HG03159 (cell line): ENCODE results near the gene INSYN1.
"Not testable (repeated sequence)": the region's sequence is repeated elsewhere in the genome, so short reads cannot be mapped to it uniquely, and the experiment has no call there.

Experiments
- ATAC-seq: cut with Tn5 transposase; IDR thresholded peaks from one replicate; pipeline ENCODE4 v1.9.1; 2021; ENCODE audit warnings: mild to moderate bottlenecking, moderate library complexity; ENCODE audit not compliant: unreplicated experiment

Gene INSYN1, protein sequence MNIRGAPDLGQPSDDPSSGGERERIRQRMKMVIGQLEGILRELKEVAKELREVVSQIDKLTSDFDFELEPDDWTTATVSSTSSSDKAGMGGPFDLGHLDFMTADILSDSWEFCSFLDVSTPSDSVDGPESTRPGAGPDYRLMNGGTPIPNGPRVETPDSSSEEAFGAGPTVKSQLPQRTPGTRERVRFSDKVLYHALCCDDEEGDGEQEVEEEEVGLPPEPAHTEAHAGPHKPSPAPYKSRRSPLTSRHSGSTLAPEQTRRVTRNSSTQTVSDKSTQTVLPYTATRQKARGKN

DNA sequence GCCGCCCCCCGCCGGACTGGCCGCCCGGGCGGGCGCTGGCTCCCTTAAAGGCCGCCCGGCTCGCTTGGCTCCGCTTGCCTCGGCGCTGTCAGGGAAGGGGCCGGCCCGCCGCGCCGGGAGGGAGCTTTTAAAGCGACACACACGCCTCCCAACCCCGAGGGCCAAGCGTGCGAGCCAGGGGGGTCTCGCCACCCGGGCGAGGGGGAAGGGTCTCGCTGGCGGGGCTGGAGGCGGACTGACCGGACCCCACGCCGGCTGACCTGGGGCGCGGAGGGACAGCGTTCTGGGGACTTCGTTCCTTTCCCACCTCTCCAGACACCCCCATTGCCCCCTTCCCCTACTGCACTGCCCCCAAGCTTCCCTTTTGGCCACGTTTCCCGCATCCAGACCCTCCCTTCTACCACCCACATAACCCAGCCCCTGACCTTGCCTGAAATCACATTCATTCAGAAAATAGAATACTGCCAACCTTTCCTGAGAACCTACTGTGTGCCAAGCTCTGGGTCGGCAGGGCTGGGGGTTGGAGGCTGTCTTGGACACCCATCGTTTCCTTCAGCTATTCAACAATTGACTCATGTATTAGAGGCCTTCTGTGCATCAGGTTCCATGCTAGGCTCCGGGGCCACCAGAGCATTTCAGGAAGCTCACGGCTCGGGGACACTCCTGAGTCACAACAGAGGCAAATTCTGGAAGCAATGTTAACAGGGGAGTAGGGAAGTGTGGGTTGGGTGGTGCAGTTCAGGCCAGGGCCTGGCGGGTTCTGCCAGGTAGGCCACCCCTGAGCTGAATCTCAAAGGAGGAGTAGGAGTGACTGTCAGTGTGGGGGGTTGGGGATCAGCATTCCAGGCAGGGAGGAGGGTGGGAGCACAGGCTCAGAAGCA lies at the start of gene INSYN1:
TSS of gene INSYN1 (minus strand) at position 102 of the 881 bp plus-strand sequence. CDS start 2,221 bp downstream, outside the sequence.
- ATAC-seq = no peak

DNA sequence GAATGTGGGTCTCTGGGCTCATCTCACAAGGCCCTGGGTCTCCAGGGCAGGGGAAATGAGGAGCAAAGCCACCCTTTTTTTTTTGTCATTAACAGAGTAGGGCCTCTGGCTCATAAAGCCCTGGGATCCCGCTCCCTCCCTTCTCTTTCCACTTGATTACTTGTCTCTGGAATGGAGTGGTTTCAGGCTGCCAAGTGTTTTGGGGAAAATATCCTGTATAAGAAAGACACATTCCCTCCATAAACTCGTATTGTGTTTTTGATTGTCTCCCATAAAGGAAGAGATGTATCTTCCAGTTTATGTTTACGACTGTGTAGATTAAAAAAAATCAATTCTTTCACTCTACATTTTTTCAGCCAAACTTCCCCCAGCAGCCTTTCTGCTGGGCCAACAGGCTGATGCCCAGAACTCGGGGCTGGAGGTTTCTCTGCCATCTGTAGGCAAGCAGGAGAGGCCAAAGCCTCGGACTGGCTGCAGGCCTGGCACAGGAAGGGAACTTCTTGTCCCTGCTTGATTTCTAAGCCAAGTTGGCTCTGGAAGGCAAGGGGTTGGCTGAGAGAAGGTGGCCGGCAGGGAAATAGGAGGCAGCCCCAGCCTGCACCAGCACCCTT lies 49.4 kb upstream of the INSYN1 start:
- no peak for ATAC-seq

DNA sequence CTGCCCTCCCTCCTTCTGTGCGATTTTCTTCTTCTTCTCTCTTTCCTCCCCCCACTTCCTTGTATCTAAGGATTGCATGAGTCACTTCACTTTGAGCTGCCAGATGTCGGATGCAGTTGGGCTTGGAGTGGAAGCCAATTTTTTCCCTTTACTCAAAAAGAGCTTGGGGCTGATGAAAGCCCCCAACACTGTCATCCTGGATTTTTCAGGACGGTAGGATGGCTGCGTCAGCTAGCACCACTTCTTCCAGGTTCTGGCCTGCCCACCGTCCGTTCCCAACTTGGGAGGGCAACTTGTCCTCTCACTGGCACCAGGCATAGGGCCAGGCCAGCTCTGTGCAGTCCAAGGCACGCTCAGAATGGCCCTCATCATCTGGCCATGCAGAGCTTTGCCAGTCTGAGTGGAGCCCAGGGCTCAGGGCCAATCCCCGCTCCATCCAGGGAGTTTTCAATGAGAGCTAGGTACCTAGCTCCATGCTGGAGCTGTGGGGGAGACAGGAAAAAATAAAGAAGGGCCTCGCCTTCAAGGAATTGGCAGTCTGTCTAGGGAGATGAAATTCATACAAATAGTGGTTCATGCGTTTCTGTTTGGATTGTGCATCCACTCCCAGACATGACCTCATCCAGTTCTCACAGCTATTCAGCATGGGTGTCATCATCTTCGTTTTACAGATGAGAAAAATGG lies 47.7 kb upstream of the INSYN1 start:
- ATAC-seq = no peak

DNA sequence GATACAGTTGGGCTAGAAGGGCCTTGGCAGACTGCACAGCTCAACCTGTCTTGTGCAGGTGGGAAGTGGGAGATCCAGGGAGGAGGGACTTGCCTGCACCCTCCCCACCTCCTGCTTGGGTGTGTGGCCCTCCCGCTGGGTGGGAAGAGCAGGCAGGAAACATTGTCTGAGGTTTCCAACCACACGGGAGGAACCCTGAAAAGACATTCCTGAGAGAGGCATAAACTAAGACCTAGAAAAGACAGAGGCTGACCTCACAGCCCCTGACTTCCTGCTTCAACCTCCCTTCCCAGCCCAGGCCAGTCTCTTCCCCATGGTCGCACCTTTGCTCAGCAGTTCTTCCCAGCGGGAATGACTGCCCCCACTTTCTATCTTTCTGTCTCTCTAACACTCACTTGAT lies 46.3 kb upstream of the INSYN1 start:
- no peak for ATAC-seq

DNA sequence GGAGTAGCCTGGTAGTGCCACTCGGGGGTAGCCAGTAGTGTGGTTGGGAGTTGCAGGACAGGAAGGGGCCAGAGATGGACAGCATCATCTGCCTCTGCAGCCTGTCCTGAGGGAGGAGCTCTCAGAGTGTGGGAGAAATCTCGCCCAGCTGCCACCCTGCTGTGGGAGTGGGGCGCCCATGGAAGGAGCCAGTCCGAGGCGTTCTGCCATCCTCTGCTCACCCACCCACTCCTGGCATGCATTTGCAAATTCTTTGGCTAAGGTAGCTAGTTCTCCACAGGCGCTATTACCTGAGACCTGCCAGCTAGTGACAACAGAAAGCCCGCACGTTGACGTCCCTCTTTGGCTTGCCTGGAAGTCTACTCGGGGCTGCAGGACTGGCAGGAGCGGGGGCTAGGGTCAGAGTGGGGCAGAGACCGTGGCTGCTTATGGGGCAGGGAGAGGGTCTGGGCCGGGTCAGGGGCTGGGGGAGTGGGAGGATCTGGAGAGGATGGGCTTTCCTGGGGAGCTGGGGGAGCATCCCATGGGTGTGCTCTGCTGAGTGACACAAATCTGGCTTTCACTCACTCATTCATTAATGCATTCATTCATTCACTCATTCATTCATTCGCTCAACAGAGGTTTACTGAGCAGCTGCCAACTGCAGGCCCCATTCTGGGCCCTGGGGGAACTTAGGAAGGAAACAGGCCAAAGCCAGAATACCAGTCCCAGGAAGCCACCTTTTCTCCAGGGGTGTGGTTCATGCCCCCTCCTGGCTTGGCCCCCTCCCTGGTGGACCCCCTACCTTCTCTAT lies 44.4 kb upstream of the INSYN1 start:
- ATAC-seq = no peak

DNA sequence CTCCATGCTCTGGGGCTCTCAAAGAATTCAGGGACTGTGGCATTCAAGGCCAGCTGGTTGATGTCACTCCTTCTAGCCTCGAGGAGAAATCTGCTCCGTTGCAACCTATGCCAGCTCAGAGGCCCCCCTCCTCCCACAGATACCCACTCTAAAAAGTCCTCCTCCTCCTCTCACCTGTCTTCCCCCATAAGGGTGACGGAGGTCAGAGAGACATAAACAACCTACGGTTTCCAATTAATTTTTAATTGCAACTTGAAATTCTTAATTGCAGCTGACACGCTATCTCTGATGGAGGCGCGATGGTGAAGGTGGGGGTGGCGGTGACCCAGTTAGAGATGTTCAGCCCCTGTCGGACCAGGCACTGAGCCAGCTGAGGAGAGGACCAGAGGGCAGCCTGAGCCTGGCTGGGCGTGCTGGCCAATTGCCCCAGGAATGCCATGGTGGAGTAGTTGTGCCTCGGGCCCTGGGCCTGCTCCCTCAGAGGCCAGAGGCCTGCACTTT lies 43.2 kb upstream of the INSYN1 start:
- ATAC-seq = no peak

DNA sequence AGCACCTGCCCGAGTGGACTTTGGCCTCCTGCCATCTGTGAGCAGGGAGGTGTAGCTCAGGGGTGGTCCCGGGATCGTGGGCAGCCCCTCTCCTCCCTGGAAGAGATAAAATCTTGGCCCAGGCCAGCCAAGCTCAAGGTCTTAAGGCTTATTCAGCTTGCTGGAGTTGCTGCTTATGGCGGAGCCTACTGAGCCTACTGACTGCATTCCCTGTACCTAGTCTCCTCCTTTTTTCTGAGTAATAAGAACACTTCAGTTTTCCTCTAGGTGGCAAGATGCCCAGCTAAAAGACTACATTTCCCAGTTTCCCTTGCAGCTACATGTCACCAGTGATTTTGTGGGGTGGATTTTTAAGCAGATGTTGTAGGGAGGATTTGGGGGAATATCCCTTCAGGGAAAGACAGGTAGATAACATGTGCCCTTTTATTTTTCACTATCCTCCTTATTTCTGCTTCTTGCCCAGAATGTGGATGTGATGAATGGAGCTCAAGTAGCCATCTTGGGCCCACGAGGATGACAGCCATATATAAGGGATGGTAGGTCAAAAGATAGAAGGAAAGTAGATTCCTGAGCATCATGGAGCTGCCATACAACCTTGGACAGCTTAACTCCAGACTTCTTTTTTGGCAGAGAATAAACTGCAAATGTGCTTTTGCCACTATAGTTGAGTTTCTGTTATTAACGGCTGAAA lies 41.4 kb upstream of the INSYN1 start:
- no peak for ATAC-seq

DNA sequence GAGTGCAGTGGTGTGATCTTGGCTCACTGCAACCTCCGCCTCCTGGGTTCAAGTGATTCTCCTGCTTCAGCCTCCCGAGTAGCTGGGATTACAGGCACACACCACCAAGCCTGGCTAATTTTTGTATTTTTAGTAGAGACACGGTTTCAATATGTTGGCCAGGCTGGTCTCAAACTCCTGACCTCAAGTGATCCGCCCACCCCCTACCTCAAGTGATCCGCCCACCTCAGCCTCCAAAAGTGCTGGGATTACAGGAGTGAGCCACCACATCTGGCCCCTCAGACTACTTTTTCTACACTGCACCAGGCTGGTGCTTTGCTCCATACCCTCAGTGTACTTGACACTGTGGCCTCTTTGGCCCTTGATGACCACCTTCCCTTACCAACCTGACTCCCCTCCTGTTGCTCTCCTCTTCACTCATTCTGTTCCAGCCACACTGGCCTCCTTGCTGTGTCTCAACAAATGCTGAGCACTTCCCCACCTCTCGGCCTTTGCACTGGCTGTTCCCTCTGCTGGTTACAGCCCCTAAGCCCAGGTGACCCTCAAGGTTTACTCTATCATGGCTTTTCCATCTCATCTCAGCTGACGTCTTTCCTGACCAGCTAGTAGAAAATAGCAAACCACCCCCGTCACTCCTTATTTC lies 39.9 kb upstream of the INSYN1 start:
- not testable (repeated sequence) for ATAC-seq

DNA sequence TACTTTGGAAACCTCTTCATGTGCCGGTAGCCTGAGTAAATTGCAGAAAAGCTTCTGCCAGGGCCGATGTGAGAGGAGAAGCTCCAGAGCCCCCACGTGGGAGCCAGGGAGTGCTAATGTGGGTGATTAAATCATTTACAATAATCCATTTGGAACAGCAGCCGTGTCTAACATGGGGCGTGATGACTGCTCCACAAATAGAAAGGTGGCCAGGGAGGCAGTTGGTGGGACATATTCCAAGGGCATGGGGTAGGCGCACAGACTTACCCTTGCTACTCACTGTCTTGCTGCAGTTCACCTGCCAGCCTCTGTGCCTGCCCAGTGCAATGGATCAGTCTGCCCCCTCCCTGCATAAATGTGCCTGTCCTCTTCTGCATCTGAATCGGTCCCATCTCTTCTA lies 39.3 kb upstream of the INSYN1 start:
- ATAC-seq = no peak

DNA sequence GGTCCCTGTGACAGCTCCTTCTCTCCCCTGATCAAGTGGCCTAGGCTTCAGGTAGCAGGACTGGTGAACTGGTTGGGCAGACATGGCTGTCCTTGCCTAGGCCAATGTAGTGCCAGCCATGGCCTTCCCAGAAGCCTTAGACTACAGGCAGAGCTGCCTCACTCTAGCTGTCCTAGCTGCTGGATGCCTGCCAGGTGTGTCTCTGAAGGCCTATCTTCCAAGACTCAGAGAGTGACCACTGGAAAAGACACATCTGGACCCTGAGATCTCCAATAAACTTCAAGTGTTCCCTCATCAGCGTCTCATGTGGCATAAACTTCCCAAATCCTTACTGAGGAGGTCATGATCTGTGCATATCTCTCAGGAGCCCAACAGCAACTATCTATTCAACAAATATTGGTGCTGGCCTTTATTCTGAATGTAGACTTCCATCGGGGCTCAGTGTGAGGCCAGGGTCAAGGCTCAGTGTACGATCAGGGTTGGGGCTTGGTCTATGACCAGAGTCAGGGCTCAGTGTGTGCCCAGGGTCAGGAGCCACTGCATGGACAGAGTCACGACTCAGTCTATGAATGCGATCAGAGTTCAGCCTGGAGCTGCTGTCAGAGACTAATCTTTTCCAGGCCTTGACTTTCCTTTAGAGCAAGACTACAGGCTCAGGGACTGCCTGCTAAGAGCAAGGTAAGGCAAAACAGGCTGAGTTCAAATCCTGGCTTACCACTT lies 36.5 kb upstream of the INSYN1 start:
- ATAC-seq = no peak

DNA sequence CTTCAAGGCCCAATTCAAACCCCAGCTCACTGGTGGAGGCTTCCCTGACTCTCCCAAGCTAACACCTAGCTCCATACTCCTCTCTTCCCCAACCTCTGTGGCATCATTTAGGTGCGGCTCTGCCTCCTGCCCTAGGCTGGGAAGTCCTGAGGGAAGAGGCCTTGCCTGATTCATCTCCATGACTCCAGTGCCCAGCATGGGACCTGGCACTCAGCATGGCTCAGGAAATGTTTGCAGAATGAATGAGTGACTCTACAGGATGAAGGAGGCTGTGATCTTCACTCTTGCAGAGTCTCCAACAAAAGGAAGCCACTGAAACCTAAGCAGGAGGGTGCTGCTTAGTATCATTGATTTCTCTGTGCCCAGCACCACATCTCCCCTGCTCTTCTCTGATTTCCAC lies 34.5 kb upstream of the INSYN1 start:
- no peak for ATAC-seq

DNA sequence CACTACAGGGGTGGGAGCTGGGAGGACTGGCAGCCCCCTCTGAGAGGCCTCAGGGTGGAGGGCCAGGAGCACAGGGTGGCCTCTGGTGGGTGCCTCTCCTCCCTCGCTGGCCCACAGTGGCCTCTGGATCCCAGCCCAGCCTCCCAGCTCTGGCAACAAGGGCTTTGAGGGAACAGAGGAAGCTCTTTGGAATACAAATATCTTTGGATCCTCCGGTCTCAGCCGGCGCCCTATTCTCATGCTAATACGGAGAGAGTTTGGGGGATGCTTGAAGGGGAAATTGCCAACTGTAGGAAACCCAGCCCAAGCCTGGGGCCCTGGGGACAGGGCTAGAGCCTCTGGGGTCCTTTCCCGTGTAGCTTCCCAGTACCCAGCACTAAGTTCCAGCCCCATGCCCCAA lies 33.4 kb upstream of the INSYN1 start:
- ATAC-seq = no peak

DNA sequence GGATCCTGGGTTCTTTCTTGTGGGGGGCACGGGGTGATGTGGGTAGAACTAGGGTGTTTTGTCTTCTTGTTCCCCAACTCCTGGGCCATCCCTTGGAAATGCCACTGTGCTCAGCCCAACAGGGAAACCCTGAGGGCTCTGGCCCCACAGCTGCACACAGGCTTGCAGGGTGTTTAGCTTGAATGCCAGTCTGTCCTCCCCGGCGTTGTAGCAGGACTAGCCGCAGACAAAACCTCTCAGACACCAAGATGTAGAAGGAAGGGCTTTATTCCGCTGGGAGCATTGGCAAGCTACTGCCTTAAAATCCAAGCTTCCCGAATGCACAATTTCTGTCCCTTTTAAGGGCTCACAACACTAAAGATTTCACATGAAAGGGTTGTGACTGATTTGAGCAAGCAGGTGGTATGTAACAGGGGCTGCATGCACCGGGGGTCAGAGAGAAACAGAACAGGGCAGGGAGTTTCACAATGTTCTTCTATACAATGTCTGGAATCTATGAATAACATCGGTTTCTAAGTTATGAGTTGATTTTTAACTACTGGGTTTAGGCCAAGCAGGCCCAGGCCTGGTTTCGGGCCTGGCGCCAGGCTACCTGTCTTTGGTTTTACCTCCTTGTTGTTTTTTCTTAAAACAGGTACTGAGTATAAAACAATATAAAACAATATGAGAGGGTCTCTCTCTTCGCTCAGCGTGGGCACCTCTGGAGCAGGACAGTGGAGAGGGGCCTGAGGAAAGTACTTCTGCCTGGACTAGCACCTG lies 32.3 kb upstream of the INSYN1 start:
- ATAC-seq = not testable (repeated sequence)

DNA sequence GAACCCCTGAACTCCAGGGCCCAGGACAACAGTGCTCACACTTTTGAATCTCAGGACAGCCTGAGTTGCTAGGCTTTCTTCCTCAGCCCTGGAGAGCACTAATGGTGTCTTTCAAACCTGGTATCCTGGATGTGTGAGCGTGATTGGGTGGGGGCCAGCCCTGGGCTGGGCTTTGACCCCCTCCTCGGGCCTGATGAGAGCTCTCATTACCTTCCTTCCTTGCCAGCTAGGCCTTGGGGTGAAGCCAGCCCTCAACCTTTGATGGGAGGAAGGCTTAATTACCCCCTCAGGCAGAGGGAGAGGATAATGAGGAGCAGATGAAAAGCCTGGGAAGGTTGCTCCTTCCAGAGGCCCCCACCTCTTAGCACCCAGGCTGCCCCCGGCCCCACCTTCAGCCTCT lies 31.1 kb upstream of the INSYN1 start:
- no peak for ATAC-seq

DNA sequence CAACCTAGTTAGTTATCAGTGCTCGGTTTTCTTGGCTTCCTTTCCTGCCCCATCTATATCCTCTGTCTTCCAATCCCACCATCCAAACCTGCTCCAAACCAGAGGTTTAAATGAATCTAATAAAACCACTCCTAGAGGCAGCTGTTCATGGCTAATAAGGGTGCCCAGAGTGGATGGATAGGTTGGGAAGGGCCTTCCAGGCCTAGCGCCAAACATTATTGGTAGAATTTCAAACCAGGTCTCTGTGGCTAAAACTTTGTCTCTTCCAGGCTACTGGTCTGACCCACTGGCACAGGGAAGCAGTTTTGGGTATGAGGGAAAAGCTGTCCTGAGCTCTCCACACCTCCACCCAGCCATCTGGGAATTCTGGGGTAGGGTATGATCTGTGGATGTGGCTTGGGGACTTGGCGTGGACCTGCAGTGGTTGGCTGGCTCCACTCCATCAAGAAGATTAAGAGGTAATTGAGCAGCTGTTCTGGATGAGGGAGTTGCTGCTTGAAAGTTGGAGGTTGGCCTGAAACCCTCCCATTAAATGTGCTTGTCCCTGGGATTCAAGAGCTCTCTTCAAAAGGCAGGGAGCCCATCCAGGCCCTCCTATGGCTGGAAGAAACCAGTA lies 29.3 kb upstream of the INSYN1 start:
- ATAC-seq = no peak

DNA sequence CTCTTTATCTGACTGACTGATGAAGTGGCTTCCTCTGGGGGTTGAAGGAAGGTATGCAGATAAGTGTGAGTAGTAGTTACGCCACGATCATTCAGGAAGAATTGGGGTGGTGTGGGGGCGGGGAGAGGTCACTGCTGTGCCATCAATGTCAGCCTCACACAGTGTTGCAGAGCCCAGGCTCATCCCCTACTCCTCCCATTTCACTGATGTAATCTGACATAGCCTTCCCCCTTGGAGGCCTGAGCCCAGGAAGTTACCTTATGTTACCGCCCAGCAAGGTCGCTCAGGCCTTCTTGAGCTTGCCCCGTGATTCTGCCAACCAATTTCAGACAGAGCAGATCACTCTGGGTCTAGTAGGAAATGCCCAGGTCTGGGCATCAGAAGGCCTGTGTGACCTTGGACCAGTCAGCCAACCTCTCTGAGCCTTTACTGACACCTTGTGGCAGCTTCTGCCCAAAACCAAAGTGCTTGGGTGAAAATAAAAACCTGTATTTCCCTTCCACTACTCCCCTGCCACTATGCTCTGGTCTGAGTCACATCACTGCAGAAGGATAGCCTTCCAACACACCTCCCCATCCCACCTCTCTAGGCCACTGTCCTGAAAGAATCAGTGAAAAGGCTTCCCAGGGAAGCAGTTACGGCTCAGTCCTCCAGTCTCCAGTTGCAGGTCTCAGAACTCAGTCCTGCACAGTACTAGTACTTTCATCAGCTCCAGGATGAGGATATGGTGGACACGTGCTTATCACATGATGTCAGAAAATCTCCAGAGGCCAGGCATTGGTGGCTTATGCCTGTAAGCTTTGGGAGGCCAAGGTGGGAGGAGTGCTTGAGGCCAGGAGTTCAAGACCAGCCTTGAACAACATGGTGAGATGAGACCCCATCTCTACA lies 28.1 kb upstream of the INSYN1 start:
- no peak for ATAC-seq
